NCI-H69 (cell line): ENCODE data around the gene MID2.
"Not testable (repeated sequence)": the region's sequence is repeated elsewhere in the genome, so short reads cannot be mapped to it uniquely, and the experiment has no call there.

ENCODE experiments used
- DNase-seq: peaks from one replicate; lab custom pipeline; 2025; lab: John Stamatoyannopoulos, UW

The MID2 gene

DNA sequence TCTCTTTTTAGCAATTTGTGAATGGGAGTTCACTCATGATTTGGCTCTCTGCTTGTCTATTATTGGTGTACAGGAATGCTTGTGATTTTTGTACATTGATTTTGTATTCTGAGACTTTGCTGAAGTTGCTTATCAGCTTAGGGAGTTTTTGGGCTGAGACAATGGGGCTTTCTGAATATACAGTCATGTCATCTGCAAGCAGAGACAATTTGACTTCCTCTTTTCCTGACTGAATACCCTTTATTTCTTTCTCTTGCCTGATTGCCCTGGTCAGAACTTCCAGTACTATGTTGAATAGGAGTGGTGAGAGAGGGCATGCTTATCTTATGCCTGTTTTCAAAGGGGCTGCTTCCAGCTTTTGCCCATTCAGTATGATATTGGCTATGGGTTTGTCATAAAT is 129.7 kb downstream of the MID2 start:
- not testable (repeated sequence) for DNase-seq

DNA sequence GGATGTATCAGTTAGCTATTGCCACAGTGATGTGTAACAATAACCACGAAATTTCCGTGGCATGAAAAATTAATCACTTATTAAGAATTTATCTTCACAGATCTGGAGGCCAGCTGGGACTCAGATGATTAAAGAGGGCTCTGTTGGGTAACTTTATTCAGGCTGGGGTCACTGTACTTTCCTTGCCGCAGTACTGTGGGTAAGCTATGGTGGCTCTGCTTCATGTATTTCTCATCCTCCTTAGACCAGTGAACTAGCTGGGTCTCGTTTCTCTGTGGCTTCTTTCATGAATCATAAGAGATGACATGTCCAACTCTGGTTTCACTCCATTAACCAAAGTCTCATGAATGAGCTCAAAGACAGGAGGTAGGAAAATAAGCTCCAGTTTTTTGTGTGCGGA is 143.0 kb downstream of the MID2 start:
- DNase-seq: no peak

DNA sequence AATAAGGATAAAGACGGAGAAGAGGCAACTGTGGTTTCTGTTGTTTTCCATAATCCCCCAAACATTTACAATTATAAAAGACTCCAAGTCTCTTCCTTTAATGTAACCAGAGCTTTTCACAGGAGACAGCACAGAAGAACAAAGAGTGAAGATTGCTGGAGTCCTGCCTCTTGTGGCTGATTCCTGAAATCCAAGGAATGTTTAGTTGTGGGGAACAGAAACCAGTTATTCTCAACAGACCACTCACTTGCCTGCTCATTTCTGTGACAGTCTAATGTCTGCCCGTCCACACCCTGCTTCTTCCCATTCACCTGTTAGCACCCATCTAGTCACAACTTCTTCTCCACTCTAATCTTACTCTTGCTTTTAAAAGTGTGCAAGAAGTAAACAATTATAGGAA is 144.4 kb downstream of the MID2 start:
- DNase-seq: no peak

GRCh38 chrX:107971636-107972035 is 146.0 kb downstream of the MID2 start:
- no peak for DNase-seq
